ENCODE data around the gene SIGMAR1.
A peak's percentile ranks its signal among the peaks of the same experiment; 100 is the strongest.
"Not testable (repeated sequence)": the region's sequence is repeated elsewhere in the genome, so short reads cannot be mapped to it uniquely, and the experiment has no call there.

Gene SIGMAR1

DNA sequence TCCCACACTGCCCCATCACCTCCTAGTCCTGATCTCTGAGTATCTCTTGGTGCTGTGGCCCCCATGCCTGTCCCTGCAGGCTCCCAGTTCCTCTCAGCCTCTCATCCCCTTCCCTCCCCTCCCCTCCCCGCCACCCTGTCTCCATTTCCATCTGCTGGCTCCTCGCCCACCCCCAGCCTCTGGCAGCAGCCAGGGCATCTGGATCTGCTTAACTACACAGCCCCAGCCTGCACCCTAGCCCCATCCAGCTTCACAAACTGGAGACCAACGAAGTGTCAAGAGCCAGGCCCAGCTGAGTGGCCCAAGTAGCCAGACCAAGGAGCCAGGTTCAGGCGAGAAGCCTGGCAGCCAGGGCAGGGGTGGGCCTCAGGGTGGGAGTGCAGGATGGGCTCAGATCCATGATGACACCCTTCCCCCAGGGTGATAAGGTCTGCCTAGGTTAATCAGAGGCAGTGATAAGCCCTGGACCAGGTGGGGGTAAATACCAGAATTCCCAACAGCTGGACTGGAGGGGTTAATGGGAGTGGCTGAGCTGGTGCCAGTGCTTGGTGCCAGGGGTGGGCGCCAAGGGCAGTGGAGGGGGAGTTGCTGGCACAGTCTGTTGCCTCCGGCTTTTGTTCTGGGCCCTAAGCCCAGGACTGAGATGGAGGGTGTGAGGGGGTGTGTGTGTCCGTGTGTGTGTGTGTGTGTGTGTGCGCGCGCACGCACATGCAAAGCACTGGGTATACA is 16.9 kb upstream of the SIGMAR1 start:
- DNase-seq, result no peak

DNA sequence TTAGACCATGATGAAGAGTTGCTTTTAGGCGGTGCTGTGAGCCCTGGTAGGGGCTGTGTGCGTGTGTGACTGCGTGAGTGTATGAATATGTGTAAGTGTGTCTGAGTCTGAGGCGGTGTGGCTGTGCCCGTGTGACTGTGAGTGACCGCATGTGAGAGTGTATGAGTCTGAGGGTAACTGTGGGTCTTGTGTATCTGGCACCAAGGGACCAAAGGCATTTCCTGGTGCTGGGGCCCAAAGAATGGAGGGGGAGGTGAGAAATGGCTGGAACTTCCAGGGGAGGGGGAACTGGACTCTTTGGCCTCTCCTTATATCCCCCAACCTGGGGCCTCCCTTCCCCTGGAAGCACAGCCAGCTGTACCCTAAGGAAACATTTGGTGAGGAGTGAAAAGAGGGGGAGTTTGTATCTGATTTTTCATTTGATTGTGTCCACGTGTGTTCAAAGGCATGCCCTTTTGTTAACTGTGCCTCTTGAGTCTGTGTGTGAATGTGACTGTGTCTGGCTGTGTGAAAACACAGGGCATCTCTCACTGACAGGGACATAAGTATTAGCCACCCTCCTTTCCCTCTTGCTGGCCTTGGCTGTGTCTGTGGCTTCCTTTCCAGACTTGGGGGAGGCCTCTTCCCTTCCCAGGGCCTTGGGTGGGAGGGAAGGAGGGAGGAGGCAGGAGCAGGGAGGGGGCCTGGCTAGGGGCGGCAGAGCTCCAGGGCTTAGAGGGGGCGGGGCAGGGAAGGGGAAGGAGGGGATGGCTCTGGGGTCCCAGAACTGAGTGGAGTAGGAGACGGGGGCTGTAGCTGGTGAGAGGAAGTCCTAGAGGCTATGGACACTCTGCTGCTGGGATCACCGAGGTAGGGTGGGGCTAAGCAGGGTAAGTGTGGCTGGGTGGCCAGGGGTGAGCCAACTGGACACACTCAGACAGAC is 15.8 kb upstream of the SIGMAR1 start:
- no peak for DNase-seq

DNA sequence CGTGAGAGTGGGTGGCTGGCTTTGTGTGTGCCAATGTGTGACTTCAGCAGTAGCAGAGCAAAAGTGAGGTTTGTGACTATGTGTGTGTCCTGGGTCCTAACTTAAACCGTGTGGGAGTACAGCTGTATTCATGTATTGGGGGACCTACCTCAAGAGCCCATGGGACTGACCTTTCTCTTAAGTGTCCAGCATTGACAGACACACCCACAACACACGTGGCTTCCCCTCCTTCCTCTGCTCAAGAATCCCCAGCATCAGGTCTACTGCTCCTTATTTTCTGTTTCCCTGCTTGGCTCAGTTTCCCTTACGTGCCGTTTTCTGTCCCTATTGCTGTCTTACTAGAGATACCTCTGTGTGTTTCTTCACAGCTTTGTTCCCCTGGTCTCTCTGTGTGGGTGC is 15.0 kb upstream of the SIGMAR1 start:
- DNase-seq, result no peak

DNA sequence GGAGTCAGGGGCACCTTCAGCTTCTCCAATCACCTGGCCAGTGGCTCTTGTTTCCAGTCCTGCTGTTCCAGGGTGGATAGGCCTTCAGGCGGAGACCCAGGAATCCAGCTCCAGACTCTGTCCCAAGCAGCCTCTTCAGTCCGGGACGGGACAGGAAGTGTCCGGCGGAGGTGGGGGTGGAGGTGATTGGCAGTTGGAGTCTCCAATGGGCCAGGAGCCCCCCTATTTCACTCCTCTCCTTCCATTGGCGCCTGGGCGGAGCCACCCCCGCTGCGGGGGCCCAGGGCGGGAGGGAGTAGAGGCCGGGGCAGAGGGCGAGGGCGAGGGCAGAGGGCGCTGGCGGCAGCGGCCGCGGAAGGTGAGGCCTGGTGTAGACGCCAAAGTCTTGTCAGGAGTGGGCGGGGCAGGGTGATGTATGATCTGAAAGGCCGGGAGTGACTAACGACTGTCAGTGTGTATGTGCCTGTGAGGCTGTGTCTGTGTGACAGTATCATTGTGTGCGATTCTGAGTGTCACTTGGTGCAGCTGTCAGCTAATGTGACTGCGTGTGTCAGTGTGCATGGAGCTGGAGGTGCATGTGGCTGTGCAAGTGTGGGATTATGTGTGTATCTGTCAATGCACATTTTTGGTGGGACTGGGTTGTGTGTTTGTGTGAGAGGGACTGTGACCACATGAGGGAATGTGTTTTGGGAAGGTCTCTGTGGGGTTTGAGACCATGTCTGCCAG is 14.5 kb upstream of the SIGMAR1 start, which contains the start of gene IL11RA:
TSS of gene IL11RA (plus strand) at position 310 of the 726 bp plus-strand sequence. CDS start 3,033 bp downstream, outside the sequence.
- DNase-seq, result peak; percentile 41

DNA sequence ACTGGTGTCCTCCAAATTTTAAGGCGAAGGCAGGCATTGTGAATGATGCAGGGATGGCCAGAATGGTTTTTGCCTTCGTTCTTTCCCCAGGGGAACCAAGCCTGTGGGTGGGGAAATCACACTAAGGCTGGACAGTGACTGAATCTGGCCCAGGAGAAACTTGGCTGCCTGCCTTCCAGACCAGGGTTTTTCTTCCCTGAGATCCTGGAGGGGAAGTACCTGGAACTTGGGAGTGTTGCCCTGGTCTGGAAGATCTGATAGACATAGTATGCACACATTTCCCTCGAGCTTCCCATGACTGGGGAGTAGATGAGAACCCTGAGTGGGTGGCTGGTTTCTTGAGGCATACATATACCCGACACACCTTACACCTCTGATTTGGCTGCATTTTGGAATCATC is 13.7 kb upstream of the SIGMAR1 start:
- DNase-seq, result no peak

DNA sequence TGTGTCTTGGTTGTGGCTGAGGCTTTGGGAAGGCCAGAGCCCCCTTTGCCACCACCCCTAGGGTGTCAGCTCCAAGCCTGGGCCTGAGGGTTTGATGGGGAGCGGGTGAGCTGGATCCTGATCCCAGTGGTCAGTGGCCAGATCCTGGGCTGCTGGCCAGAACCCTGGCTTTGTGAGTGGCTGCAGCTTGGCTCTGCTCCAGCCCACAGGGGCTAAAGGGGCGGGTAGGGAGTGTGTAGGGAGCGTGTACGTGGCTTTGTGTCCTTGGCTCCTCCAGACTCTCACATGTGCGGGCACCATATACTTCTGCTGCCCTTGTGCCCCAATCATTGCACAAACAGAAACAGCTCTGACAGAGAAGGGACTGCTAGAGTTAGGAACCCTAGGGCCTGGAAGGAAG is 13.2 kb upstream of the SIGMAR1 start:
- no peak for DNase-seq

DNA sequence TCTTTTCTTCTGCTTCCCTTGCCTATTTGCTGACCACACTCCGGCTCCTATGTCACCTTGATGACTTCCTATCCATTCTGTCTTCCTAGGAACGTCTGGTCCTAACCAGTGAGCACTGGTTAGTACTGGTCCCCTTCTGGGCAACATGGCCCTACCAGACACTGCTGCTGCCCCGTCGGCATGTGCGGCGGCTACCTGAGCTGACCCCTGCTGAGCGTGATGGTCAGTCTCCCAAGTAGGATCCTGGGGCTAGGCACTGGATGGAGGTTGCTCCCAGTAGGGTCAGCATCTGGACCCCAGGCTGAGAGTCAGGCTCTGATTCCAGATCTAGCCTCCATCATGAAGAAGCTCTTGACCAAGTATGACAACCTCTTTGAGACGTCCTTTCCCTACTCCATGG is 11.1 kb upstream of the SIGMAR1 start:
- DNase-seq, result no peak

DNA sequence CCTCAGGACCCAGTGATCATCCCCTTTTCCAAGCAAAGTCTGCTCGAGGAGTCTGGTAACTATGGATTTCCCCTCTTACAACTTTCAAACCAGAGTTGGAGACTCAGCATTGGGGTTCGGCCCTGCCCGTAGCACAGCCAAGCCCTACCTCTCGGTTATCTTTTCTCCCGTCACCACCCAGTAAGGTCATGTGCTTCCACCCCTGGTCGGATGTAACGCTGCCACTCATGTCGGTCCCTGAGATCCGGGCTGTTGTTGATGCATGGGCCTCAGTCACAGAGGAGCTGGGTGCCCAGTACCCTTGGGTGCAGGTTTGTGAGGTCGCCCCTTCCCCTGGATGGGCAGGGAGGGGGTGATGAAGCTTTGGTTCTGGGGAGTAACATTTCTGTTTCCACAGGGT is 10.1 kb upstream of the SIGMAR1 start:
- DNase-seq, result no peak

DNA sequence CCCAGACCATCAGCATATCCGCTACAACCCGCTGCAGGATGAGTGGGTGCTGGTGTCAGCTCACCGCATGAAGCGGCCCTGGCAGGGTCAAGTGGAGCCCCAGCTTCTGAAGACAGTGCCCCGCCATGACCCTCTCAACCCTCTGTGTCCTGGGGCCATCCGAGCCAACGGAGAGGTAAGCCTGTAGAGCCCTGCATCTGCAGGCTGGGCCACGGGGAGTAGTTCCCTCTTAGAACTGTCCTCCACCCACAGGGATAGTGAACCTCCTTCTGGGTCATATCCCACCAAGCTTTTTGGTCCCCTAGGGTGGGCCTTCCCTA is 9.5 kb upstream of the SIGMAR1 start:
- no peak for DNase-seq

DNA sequence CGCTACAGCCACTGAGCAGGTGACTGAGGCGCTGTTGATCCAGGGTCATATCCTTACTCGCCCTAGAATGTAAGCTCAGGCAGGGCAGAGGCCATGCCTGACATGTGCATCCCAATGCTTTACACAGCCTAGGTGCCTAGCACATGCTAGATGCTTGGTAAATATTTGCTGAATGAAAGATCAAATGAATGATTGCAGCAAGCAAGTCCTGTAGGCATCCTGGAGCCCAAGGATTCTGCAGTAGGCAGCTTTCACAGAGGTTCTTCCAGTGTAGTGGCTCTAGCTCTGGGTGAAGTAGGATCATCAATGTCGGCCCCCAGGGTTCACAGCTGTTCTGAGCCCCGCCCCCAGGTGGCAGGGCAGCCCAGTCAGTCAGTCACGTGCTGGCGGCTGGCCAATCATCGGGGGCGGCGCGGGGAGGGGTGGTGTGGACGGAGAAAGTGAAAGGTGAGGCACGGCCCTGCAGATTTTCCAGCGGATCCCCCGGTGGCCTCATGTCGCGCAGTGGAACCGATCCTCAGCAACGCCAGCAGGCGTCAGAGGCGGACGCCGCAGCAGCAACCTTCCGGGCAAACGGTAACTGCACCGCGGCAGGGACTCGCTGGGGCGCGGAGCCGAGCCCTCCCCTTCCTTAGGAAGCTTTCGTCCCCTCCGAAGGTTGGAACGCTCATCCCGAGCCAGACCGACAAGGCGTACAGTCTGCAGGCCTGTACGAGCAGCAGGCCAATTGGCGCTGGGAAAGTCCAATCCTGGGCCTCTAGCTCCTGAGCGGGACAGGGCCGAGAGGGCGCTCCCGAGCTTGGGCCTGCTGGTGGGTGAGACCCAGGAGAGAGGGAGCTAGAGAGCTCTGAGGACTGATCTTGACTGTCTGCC is 8.9 kb upstream of the SIGMAR1 start, which contains the start of gene GALT:
TSS of gene GALT (plus strand) at position 465 of the 873 bp plus-strand sequence. CDS start at position 495, 30 bp downstream.
- peak; percentile 96 for DNase-seq

DNA sequence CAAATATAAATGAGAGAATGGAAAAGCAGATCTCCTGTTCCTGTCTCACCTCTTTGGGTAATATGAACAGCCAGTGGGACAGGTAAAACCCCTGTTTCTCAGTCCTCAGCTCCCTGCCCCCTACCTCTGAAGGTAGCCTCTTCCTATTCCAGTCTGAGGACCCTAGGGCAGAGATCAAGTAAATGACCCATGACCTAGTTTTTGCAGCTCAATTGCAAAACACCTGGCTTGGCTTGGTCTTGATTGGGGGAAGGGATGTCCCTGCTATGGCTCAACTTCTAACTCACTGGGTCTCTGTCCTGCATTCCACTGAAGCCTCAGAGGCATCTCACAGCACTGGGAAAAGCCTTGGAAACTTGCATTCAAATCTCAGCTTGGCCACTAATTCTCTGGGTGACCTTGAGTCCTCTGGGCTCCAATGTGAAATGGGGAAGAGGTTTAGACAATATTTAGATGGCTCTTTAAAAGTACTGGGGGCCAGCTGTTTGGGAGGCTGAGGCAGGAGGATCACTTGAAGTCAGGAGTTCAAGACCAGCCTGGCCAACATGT is 7.3 kb upstream of the SIGMAR1 start:
- no peak for DNase-seq

DNA sequence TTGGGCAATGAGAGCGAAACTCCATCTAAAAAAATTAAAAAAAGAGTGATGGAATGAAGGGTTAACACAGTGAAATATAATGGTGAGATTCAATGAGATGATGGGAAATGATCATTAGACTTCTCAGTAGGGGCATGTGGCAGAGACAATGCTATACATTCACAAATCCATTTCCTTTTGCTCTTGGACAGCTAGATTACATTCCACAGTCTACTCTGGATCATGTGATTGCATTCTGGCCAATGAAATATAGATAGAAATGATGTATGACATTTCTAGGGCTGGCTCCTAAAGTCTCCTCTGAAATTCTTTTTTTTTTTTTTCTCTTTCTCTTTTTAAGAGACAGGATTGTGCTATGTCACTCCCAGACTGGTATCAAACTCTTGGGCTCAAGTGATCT is 5.1 kb upstream of the SIGMAR1 start:
- no peak for DNase-seq

DNA sequence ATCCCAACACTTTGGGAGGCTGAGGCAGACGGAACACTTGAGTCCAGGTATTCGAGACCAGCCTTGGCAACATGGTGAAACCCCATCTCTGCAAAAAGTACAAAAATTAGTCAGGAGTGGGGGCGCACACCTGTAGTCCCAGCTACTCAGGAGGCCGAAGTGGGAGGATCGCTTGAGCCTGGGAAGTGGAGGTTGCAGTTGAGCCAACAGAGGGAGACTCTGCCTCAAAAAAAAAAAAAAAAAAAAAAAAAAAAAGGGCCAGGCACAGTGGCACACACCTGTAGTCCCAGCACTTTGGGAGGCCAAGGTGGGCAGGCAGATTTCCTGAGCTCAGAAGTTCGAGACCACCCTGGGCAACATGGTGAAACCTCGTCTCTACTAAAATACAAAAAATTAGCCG is 1.7 kb upstream of the SIGMAR1 start:
- DNase-seq, result not testable (repeated sequence)

DNA sequence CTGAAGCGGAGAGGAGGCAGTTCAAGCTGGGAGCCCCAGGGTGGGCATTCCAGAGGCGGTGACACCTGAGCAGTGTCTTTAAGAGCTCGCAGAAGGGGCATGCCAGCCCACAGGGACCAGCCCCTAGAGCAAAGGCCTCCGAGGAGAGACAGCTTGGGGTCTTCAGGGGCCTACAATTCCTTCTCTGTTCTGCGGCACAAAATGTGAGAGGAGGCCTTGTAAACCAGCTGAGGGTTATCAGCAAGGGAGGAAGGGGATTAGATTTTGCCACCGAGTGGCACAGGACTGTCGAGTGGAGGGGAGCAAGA is 505 bp upstream of the SIGMAR1 start:
- no peak for DNase-seq

DNA sequence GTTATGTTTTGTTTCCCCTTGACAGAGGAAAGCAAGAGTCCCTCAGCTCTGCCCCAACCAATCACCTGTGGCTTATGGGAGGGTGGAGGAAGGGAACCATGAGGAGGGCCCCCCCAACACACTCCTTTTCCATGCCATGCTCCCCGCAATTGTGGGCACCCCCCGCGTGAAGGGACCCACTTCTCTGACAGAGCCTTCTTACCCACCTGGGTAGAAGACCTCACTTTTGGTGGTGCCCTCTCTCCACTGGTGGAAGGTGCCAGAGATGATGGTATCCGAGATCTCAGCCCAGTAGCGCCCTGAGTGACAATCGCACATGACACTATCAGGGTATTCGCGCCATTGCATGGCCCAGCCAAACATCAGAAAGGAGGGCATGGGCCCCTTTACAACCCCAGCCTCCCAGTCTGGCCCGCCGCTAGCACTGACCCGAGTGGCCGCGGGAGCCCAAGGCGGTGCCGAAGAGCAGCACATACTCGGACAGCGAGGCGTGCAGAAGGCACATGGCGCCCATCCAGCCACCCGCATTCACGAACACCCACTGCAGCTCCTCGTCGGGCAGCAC is 714 bp downstream of the SIGMAR1 start:
- DNase-seq, result no peak

DNA sequence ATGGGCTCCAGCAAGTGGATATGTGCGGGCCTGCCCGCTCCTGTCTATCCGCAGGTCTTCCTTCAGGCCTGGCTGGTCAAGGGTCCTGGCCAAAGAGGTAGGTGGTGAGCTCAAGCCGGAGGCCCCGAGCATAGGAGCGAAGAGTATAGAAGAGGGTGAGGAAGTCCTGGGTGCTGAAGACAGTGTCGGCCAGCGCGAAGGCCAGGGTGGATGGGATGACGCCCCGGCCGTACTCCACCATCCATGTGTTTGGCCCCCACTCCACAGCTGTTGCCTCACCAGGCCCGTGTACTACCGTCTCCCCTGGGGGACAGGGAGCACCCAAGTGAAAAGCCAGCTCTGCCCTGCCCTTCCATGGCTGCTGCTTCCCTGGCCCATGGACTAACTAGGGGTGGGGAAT is 2.0 kb downstream of the SIGMAR1 start:
- DNase-seq, result no peak

DNA sequence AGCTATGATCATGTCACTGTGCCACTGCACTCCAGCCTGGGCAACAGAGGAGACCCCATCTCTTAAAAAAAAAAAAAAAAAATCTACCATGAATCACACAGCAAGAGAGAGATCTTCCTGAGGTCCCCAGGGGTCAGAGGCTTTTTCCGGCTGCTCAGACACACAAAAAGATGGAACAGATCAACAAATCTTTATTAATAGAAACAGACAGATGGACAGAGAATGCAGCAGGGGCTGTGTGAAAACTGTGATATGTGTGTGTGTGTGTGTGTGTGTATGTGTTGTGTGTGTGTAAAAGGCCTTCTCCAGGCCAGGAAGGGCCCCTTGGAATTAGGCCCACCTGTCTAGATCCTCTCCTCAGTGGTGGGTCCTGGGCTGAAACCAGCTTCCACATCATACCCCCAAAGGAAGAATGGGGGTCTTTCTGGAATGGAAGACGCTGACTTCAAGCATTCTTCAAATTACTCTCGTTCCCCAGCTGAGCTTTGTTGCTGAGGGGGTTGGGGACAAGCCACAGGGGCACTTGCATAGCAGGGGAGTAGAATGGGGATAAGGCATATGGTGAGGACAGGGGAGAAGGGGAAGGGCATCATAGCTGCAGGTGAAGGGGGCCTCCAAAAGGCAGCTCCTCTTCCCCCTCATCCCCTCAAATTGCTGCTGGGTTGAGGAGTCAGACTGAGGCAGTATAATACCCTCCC is 2.9 kb downstream of the SIGMAR1 start:
- no peak for DNase-seq

DNA sequence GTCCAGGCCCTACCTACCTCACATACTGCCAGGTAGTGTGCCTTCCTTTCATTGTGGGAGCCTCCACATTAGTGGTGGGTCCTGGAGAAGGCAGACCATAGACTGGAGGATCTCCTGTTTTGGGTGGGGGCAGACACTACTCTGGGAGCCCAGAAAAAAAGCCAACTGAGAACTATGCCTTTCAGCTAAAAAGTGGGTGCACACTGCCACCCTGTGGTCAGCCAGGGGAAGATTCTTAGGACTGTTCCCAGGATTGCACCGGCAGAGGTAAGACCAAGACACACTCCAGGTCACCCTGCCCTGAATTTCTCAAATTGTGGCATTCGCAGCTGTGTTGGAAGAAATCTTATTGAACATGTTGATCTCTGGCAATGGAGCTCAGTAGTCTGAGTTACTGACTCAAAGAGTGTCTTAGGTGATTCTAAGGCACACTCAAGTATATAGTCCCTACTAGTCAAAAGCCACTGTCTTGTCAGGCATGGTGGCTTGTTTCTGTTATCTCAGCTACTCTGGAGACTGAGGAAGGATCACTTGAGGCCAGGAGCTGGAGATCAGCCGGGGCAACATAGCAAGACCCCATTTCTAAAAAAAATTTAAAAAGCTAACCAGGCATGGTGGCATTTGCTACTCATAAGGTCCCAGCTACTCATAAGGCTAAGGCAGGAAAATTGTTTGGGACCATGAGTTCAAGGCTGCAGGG is 3.6 kb downstream of the SIGMAR1 start:
- peak; percentile 80 for DNase-seq

DNA sequence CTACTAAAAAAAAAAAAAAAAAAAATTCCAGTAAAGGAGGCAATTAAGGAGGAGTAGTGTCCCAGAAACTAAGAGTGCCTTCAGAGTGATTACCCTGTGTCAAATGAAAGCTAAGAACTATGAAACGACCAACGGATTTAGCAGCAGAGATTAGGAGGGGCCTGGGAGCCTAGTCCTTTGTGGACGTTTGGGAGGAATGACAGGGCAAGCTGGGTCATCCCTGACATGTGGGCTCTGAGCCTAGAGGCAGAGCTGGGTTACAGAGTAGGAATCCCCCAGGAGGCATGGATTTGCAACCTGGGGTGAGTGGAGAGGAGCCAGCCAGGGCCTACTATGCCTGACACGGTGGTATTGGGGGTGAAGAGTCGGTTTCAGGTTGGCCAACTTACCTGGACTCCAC is 4.4 kb downstream of the SIGMAR1 start:
- DNase-seq, result no peak

DNA sequence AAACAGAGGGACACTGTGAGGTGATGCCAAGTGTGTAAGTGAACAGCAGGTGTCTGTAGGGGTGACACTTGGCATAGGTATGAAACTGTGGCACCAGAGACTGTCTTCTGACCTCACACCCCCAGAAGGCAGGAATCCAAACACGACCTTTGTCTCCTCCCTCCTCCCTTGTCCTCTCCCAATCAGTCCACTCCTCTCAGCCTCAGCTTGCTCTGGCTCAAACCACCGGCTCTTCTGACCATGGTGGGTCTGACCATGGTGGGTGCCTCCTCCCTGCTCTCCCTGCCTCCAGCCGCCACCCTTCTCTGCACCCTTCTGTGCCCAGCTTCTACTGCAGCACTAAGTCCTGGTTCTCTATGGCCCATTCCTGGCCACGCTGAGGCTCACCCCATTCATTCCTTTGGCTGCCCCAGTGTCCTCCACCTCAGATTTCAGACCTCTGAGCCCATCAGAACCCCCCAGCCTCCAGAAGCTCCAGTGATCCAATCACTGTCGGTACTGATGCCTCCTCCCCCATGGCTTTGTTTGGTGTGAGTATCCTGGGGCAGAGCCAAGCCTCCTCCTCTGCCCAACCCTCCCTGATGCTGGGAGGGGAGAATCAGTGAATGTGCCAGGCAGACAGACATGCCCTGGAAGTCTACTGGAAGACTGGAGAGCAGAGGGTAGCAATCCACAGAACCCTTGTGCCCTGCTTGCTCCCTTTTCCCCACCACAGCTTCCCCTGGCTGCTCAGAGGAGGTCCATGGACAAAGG is 7.0 kb downstream of the SIGMAR1 start:
- no peak for DNase-seq

Data from activated T-cell treated with anti-CD3 and anti-CD28 coated beads, Interleukin-2, amount 50 U/mL, for 1 hour (primary cell).